Glomerular visceral epithelial cell (primary cell): ENCODE measurements around the gene MYOM3.
"Not testable (repeated sequence)": the region's sequence is repeated elsewhere in the genome, so short reads cannot be mapped to it uniquely, and the experiment has no call there.

Experiments
- DNase-seq: peaks from one replicate; pipeline ENCODE4 v3.0.0-alpha.2; 2016; ENCODE audit errors: extremely low spot score

The MYOM3 gene

GRCh38 chr1:24032981-24033380 lies 79.0 kb downstream of the MYOM3 start:
- DNase-seq, result no peak

GRCh38 chr1:24030976-24031516 lies 80.9 kb downstream of the MYOM3 start:
- not testable (repeated sequence) for DNase-seq

GRCh38 chr1:24027838-24028468 lies 84.0 kb downstream of the MYOM3 start:
- DNase-seq, result peak; percentile 47

GRCh38 chr1:24022581-24023361 lies 89.2 kb downstream of the MYOM3 start:
- DNase-seq, result peak; percentile 81

DNA sequence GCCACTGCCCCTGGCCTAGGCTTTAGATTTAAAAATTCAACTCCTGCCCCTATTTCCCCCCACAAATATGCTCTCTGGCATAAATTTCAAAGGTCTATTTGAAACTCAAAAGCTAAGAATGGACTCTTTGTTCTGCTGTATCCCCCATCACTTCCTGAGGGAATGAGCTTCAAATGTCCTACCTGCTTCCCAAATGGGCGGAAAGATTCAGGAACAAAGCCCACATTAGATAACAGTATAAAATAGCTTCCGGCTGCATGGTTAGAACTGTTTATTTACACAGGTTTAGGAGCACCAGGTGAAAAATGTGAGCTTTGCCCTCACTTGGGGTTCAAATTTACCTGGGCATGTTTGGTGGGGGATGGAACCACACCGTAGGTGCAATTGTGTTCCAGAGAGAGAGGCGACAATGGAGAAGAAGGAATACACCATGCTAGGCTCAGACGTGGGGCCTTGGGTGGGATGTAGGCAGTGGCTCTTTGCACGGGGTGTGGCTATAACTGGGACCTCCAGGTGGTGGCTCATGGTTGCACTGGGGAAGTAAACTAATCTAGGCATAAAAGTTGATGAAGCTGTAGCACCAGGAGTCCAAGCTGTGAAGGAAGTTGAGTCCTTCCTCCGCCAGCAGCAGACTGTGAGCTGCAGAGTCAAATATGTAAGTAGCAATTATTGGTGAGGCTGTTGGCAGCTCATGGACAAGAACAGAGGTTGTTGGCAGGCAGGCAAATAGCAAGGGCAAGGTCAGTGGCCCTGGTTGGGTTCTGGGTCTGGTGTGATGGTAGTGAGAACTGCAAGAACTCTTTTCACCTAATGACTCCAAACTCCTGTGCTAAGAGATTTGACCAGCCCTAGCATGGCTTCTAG lies 90.3 kb downstream of the MYOM3 start:
- no peak for DNase-seq

GRCh38 chr1:24020470-24020869 lies 91.5 kb downstream of the MYOM3 start:
- no peak for DNase-seq

DNA sequence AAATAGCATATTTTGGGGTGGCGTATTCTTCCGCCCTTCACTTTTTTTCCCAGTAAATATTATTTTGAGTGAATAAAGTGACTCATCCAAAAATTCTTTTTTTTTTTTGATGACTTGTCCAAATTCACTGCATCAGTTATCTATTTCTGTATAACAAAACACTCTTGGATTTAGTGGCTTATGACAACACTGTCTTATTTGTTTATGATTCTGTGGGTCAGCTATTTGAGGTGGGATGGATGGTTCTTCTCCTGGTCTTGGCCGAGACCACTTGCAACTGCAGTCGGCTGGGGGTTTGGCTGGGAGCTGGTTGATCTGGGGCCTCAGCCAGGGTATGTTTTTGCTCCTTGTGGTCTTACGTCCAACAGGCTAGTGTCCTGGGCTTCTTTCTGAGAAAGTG lies 91.9 kb downstream of the MYOM3 start:
- no peak for DNase-seq

GRCh38 chr1:24018611-24019580 lies 93.0 kb downstream of the MYOM3 start:
- DNase-seq, result peak; percentile 99

DNA sequence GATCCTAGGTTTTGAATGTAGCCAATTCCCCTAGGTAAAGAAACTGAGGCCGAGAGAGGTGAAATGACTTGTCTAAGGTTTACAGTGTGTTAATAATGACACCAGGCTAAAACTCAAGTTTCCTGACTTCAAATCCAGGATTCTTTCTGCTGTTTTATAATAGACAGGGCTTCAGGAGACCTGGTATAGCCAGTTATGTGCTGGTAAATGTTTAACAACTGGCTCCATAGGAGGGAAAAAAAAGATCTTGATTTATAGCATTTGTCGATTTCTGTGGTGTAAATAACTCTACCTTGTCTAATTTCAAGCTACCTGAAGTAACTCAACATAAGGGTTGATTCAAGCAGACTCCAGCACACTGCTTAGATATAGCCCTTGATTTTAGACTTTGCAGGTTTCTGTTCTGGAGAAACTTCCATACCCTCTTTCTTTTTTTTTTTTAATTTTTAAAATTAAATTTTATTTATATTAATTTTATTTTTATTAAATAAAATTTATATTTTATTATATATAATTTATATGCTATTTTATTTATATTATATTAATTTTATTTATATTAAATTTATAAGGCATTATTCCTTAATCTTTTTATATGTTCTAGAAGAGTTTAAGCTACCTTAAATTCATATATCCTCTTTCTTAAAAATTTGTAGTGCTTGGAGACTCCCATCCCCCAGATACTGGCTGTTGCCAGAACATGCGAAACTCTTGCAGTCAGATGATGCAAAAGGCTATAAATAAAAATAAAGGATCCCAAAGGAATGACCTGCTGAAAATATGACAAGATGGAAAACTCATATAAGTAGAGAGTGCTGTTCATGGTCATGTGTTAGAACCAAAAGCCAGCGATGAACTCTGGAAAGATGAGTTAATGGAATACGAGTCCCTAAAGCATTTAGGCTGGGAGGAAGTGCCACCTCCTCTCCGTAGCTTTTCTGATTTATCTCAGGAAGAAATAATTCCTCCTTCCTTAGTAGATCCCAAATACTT lies 96.4 kb downstream of the MYOM3 start:
- peak; percentile 30 for DNase-seq

GRCh38 chr1:24012878-24013277 lies 99.1 kb downstream of the MYOM3 start:
- DNase-seq, result not testable (repeated sequence)

GRCh38 chr1:24010650-24011049 lies 101.3 kb downstream of the MYOM3 start:
- no peak for DNase-seq

- DNase-seq, result peak; percentile 72
Measured at GRCh38 chr1:24009406-24009805, 102.5 kb downstream of the MYOM3 start.

DNA sequence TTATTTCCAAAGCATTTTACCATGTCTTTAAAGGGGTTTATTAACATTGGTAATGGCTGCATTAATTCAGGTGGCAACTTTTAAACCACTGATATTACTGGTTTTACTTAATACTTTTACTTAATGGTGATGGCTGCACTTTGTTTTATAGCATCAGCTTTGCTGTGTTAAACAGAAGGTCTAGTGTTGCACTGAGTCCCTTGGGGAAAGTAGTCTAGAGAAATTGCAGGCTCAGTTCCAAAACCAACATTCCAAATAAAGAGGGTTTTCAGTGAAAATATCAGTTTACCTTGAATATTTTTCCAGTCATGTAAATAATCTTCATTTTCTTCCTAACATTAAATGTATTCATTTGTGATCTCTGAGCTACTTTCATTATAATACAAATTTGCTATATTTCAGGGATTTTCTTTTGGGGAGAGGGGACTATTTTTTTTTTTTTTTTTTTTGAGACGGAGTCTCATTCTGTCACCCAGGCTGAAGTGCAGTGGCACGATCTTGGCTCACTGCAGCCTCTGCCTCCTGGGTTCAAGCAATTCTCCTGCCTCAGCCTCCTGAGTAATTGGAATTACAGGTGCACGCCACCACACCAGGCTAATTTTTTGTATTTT lies 103.3 kb downstream of the MYOM3 start:
- not testable (repeated sequence) for DNase-seq

DNA sequence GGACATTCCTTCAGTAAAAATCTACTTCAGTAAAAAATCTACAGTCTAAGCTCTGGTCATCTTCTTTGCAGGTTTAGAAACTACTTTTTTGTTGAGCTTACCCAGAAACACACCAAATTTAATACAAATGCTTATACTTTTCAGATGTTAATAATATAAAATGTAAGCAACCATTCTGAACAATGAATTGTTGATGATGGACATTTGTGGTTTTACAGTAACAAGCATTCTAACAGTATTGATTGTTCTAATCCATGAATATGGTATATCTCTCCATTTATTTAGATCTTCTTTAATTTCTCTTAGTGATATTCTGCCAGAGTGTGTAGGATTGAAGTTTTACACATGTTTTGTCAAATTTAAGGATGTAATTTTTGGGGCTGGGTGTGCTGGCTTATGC lies 104.9 kb downstream of the MYOM3 start:
- DNase-seq, result no peak
